Osteoblast (primary cell): ENCODE results near the gene FAAP100. TPM values are rescaled to one million over a fixed set of nuclear protein-coding genes. Genes with fewer than 3 reads are reported as not detected.

Source experiments
- DNase-seq: peaks from one replicate; pipeline ENCODE4 v3.0.0; 2011; ENCODE audit warnings: low spot score, mixed read lengths; ENCODE audit not compliant: insufficient read length; ENCODE audit errors: missing footprints
- H2AFZ ChIP-seq: 2 replicates; pipeline ENCODE4 v1.6.0; 2011; ENCODE audit warnings: mild to moderate bottlenecking, low read length
- H3K27ac ChIP-seq: 2 replicates; pipeline ENCODE4 v1.5.1; 2011; ENCODE audit warnings: mild to moderate bottlenecking, low read depth, low read length, moderate library complexity
- H3K27me3 ChIP-seq: 2 replicates; pipeline ENCODE4 v1.6.0; 2012; ENCODE audit warnings: mild to moderate bottlenecking, control low read depth, inconsistent platforms, low read length, moderate library complexity; ENCODE audit not compliant: insufficient read depth
- H3K36me3 ChIP-seq: 2 replicates; pipeline ENCODE4 v1.5.1; 2011; ENCODE audit warnings: mild to moderate bottlenecking, low read length, control low read depth, moderate library complexity; ENCODE audit not compliant: insufficient read depth
- H3K4me1 ChIP-seq: 2 replicates; pipeline ENCODE4 v1.5.1; 2011; ENCODE audit warnings: mild to moderate bottlenecking, low read length, control low read depth, moderate library complexity; ENCODE audit not compliant: insufficient read depth
- H3K4me2 ChIP-seq: 2 replicates; pipeline ENCODE4 v1.6.0; 2011; ENCODE audit warnings: mild to moderate bottlenecking, low read length; ENCODE audit not compliant: insufficient read depth
- H3K4me3 ChIP-seq: fragments of 200-600 bp; sonication (generic); 3 replicates; pipeline ENCODE4 v1.5.1; 2012; ENCODE audit warnings: mild to moderate bottlenecking, low read length, inconsistent platforms; ENCODE audit not compliant: insufficient read depth
- H3K79me2 ChIP-seq: 2 replicates; pipeline ENCODE4 v1.6.0; 2012; ENCODE audit warnings: mild to moderate bottlenecking, low read length, control low read depth, inconsistent platforms; ENCODE audit not compliant: insufficient read depth
- H3K9me3 ChIP-seq: 2 replicates; pipeline ENCODE4 v1.5.1; 2011; ENCODE audit warnings: low read depth, low read length, control low read depth
- H4K20me1 ChIP-seq: 2 replicates; pipeline ENCODE4 v1.6.0; 2012; ENCODE audit warnings: mild to moderate bottlenecking, low read length, control low read depth; ENCODE audit not compliant: insufficient read depth
- CTCF ChIP-seq: IDR thresholded peaks from 2 replicates; pipeline ENCODE4 v1.5.1; 2011; ENCODE audit warnings: mild to moderate bottlenecking, low read depth, low read length, moderate library complexity; ENCODE audit errors: extremely low read depth
- total RNA-seq: library from RNA; depleted of rRNA; stranded (reverse); fragments of >200 nt; gene quantifications from 2 replicates; pipeline ENCODE4 v1.2.3, GENCODE V29; 2012

Gene FAAP100
- total RNA-seq, 1 donor: 44.5 TPM

GRCh38 chr17:81541123-81541522 is 11.0 kb downstream of the FAAP100 start:
- Histone ChIP-seq H3K27me3 (peaks cover 5% of the 10 kb centered on the region), H3K4me3 (no peak overlapping the region), H3K79me2 (no peaks in the 10 kb centered on the region), H3K4me1 (no peaks in the 10 kb centered on the region), H3K36me3 (peaks cover 42% of the 10 kb centered on the region), H3K4me2 (no peak overlapping the region), H2AFZ (no peak overlapping the region), H3K9me3 (no peaks in the 10 kb centered on the region), H4K20me1 (peaks cover 19% of the 10 kb centered on the region), H3K27ac (no peak overlapping the region)
- DNase-seq: peak; percentile 55
- TF ChIP-seq CTCF: no peak

- Histone ChIP-seq H3K4me3 (no peak overlapping the region), H4K20me1 (peaks cover 21% of the 10 kb centered on the region), H3K27me3 (peaks cover 10% of the 10 kb centered on the region), H3K36me3 (peaks cover 37% of the 10 kb centered on the region), H3K9me3 (no peaks in the 10 kb centered on the region), H3K4me1 (no peaks in the 10 kb centered on the region), H2AFZ (no peak overlapping the region), H3K79me2 (no peaks in the 10 kb centered on the region), H3K27ac (no peak overlapping the region), H3K4me2 (no peak overlapping the region)
- DNase-seq: peak; percentile 73
- TF ChIP-seq CTCF: no peak
These were observed 11.5 kb downstream of the FAAP100 start for GRCh38 chr17:81540676-81541027.

GRCh38 chr17:81539961-81540675 is 12.0 kb downstream of the FAAP100 start:
- TF ChIP-seq CTCF: no peak
- Histone ChIP-seq H3K4me2 (no peak overlapping the region), H3K36me3 (peaks cover 32% of the 10 kb centered on the region), H3K27ac (no peak overlapping the region), H3K4me3 (no peak overlapping the region), H3K79me2 (no peaks in the 10 kb centered on the region), H3K27me3 (peaks cover 10% of the 10 kb centered on the region), H3K9me3 (no peaks in the 10 kb centered on the region), H2AFZ (no peak overlapping the region), H3K4me1 (no peaks in the 10 kb centered on the region), H4K20me1 (peaks cover 21% of the 10 kb centered on the region)
- DNase-seq: no peak

- no peak overlapping the region for H3K4me2 ChIP-seq
- H3K4me3 ChIP-seq: no peak overlapping the region
- H3K79me2 ChIP-seq: no peaks in the 10 kb centered on the region
- DNase-seq: no peak
- peaks cover 10% of the 10 kb centered on the region for H3K27me3 ChIP-seq
- H3K36me3 ChIP-seq: peaks cover 28% of the 10 kb centered on the region
- peaks cover 21% of the 10 kb centered on the region for H4K20me1 ChIP-seq
- no peaks in the 10 kb centered on the region for H3K4me1 ChIP-seq
- H2AFZ ChIP-seq: no peak overlapping the region
- no peaks in the 10 kb centered on the region for H3K9me3 ChIP-seq
- no peak overlapping the region for H3K27ac ChIP-seq
- TF ChIP-seq CTCF: no peak
These were observed 12.6 kb downstream of the FAAP100 start for GRCh38 chr17:81539571-81539900.
